Activated T-helper 1 cell treated with anti-CD3 and anti-CD28 coated beads, Interleukin-2, amount 50 U/mL, for 16 hours (primary cell): Measurements from ENCODE around the gene CIRBP.

Experiments used
- DNase-seq, 2 donors: peaks; one replicate each; pipeline ENCODE4 v3.0.0-alpha.2; 2020; ENCODE audit warnings: low read depth in 1 of 2, low spot score in 1 of 2

CIRBP gene

GRCh38 chr19:1254530-1255185 lies 14.5 kb upstream of the CIRBP start:
- no peak for DNase-seq

DNA sequence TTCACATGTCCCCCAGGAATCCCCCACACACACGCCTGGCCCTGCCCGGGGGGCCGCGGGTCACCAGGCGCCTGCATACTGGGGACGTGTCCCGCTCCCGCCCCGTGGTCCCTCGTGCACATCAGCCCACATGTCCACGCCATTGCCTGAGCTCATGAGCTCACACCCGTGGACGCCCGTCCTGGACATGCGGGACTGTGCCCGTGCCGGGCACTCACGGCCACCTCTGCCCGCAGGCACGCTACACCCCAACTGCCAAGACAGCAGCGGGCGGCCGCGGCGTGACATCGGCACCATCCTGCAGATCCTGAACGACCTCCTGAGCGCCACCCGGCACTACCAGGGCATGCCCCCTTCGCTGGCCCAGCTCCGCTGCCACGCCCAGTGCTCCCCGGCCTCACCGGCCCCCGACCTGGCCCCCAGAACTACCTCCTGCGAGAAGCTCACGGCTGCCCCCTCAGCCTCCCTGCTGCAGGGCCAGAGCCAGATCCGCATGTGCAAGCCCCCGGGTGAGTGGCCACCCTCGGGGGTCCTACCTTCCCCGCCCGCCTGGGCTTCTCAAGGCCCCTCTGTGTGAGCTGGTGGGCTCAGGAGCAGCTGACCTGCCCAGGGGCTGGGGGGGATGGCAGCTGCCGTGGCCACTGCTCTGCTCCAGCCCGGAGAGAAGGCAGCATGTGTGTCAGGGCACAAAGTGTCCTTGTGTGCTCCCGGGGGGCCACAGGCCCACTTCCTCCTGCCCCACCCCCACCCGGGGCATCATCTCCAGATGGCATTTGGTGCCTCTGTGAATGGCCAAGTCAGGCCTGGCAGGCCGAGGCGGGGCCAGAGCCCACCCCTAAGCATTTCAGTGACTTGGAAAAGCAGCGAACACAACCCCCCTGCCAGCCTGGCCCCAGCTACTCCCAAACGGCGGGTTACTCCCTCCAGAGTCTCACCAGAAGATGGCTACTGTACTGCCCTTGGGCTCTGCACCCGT lies 13.7 kb upstream of the CIRBP start:
- DNase-seq: no peak

GRCh38 chr19:1256646-1257474 lies 12.3 kb upstream of the CIRBP start:
- no peak for DNase-seq

DNA sequence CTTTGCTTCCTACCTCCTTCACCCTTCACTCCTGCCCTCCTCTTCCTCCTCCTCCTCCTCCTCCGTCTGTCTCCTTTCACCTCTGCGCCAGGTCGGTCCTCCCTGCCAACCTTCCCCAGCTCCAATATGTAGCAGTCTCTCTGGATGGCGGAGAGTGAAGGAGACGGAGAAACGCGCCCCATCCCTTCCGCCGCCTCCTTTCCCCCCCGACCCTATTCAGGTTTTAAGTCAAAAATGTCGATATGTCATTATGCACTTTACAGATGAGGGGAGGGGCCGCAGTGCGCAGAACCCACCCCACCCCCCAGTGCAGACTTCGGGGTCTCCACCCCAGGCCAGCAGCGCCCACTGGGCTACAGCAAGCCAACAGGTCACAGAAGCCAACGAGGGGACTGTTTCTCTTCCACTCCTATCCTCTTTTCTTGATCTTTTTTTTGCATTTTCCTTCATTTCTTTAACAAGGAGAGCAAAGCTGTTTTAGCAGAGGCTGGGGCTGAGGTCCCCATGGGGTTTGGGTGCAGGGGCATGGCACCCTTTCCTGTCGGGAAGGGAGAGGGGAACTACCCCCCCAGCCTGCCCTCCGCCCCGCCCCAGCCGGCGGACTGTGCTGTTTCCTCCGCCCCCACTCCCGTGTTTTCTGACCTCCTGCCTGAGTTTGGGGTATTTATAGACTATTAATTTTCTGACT lies 11.5 kb upstream of the CIRBP start:
- no peak for DNase-seq

- DNase-seq: no peak
Measured at GRCh38 chr19:1258163-1258492, 11.0 kb upstream of the CIRBP start.

GRCh38 chr19:1258707-1259205 lies 10.4 kb upstream of the CIRBP start:
- DNase-seq: no peak

DNA sequence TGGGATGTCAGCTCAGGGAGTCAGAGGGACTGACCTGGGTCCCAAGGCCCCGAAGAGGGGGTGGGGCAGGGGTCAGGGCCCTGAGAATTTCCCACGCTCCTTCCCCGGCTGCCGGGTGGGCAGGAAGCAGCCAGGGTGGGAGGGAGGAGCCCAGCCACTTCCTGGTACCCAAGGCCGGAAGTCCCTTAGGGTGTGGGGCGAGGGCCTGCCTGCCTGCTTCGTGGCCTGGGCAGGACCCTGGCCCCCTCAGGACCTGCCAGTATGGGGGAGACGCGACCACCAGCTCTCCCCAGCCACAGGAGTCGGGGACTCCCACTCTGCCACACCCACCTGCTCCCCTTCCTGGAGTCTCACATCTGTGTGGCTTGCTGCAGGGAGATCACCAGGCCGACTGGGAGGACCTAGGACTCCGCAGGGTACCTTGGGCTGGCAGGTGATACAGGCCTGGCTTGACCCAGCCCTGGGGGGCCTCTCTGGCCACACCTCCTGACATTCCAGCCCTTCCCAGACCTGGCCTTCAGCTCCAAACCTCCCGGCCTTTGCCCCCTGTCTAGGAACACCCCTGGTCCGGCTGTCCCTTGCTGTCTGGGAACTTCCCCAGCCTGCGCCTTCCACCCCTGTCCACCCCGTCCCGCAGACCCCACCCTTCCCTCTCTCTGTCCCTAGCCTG lies 9.8 kb upstream of the CIRBP start:
- DNase-seq: peak in 1 of 2 donors; percentile 46

- no peak for DNase-seq
Measured at GRCh38 chr19:1259876-1260748, 9.0 kb upstream of the CIRBP start.

DNA sequence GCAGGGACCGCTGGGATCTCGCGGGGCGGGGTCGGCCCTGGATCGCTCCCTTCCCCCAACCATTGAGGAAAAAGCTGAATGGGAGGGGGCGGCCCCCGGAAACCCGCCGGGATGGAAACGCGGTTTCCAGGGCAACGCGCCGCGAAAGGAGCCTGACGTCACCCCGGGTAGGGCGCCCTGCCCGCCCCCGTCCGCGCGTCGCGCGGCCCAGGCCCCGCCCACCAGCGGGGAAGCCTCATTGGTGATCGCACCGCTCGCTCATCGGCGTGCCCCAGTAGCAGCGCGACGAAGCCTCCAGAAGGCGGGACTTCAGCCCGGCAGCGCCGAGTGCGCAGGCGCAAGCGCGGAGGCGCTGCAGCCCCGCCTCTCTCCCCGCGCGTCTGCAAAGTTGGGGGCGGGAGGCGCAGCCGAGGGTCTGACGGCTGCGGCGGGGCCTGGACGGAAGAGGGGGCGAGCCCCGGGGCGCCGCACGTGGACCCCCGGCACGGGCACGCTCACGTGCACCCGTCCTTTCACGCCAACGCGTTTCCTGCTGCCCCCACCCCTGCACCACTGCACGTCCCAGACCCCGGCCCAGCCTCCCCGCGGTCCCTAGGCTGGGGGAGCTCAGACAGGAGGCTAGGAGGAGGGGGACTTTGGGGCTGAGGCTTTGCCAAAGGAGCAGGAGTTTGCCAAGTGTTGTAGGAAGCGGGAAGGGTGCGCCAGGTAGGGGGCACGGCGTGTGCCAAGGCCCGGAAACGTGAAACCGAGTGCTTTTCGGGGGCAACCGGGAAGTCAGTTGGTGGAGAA lies 8.2 kb upstream of the CIRBP start:
- DNase-seq: peak; percentile 91 to 98

DNA sequence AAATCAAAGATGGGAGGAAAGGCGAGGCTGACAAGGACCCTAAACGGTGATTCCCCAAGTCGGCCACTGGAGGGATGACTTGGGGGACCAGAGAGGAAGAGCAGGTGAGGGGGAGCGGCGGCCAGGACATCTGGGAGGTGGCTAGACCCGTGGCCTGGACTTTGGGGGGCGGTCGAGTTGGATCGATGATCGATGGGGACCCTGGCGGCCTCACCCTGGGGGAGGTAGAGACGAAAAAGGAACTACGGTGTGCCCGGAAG lies 7.7 kb upstream of the CIRBP start:
- no peak for DNase-seq

- DNase-seq: no peak
Measured at GRCh38 chr19:1261798-1262622, 7.1 kb upstream of the CIRBP start.

DNA sequence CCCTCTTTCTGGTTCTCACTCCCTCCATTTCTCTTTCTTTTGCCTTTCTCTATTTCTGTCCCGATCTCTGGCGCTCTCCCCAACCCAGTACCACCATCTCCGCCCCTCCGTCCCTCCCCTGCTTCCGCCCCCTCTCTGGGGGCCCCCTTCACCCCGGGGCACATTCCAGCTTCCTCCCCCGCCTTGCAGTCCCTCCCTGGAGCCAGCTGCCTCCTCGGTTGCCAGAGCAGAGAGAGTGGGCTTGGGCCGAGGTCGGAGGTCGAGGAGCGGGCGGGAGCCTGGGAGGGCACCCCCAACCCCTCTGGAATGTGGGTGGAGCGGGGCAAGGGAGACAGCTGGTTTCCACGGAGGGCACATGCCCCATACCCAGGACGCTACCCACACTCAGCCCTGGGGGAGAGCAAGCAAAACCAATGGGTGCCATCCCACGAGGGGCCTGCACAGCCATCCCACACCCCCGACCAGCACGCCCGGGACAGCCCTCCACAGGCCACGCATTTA lies 6.5 kb upstream of the CIRBP start:
- DNase-seq: no peak

- no peak for DNase-seq
Measured at GRCh38 chr19:1263188-1263587, 5.9 kb upstream of the CIRBP start.

DNA sequence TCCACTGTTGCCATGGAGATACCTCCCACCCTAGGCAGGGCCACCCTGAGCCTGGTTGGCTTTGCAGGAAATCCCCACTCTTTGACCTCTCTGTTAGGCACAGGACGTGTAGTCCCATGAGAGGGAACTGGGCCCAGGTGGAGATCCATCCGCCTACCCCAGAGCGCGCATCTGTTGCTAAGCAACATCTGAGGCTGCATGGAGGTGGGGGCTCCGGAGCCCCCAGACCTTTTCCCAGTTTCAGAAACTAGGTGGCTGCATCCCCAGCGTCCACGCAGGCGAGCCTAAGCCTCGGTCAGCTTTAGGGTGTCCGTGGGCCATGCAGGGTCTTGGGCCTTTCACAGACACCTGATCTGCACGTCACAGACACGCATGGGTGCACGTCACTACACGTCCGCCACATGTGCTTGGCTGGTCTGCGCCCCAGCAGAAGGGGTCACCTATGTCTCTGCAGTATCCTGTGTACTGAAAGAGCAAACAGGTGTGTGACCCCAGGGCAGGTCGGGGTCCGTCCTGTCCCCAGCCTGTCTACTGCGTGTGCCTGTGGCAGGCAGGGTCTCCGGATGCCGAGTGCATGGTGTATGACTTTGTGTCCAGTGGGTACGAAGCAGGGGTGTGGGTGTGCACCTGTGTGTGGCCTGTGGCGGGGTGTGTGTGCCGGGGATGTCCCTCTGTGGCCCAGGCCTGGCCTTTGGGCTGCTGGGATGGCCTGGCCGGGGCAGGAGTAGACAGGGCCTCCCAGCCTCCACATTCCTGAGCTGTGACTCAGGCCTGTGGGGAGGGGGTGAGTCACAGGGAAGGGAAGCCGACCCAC lies 4.1 kb upstream of the CIRBP start:
- DNase-seq: no peak

DNA sequence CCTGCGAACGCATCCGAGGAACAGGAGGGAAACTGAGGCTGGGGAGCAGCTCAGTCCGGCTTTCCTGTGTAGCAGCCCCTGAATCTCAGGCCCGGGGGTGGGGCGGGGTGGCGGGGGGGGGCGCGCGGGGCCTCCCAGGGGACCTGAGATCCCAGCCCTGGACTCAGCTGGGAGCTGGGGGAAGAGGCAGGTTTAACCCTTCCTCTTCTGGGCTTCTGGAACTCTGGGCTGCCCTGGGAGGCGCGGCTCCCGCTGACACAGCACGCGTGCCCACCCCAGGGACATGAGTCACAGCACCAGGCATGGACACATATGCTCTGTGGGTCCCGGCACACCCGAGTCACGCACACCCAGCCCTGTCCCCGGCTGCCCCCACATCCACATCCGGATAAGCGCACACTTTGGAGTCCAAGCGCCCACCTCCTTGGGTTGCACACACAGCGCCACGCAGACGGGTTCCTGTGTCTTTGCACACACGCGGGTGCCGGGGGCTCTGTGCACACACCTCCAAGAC lies 3.5 kb upstream of the CIRBP start:
- DNase-seq: no peak

DNA sequence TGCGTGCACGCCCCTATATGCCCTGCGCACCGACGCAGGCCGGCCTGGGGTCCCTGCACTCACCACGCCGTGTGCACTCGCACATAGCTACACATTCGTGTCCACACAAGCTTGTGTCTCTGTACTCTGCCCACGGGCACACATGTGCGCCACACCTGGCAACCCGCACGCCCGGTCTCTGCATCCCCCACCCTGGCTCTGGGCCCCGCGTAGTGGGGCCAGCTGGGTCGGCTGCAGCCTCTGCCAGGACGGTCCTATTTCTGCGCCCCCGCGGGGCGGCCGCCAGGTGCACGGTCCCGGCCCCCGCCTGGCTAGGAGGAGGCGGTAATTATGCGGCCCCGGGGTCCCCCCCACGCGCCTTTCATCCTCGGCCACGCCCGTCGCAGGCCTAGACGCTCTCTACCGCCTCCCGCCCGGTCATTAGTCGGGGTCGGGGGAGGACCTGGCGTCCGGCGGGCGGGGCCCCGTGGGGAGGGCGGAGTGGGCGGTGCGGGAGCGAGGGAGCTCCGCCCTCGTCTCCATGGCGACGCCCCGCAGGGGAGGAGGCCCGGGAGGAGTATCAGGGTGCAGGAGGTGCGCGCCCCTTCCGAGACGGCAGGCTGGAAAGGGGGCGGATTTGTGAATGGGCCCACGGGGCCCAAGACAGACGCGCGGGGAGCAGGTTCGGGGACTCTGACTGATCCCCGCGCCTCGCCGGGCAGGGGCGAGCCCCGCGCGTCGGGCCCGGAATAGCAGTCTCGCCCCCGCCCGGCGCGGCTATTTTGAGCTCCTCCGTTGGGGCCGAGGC lies 2.8 kb upstream of the CIRBP start:
- peak; percentile 65 to 80 for DNase-seq
